ENCODE data around the gene KRT79.

The KRT79 gene

DNA sequence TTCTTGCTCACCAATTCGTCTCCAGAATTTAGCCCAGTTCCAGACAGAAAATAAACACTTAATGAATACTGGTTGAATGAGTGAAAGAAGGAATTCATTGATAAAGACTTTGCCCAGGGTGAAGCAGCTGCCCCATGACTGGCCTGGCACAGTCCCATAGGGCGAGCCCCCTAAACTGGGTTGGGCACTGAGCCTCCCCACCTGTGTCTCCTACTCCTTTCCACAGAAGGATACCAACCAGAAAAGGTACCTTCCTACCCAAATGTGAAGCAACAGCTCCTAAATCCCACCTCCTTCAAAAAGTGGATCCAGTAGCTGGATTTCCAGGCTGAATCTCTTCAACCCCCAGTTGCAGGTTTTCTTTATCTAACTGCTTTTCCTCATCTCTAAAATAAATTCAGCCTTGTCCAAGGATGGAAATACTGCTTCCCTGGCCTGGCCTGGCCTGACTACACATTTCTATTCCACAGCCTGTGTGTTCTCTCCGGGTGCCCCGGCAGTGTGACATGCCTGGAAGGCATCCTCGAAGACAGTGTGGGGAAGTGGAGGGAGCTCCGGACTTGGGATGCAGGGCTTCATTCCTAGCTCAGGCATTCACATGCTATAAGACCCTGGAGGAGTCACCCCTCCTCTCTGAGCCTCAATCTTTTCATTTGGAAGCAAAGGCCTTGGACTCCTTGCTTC is 45.8 kb downstream of the KRT79 start:
- DNase-seq = no peak

- no peak for DNase-seq
Measured at GRCh38 chr12:52787324-52788191, 46.6 kb downstream of the KRT79 start.

GRCh38 chr12:52784909-52785308 is 49.2 kb downstream of the KRT79 start:
- no peak for DNase-seq

- no peak for DNase-seq
Measured at GRCh38 chr12:52783563-52784316, 50.4 kb downstream of the KRT79 start.

- DNase-seq = no peak
Measured at GRCh38 chr12:52782502-52782901, 51.6 kb downstream of the KRT79 start.

- DNase-seq = no peak
Measured at GRCh38 chr12:52781399-52782082, 52.6 kb downstream of the KRT79 start.

- no peak for DNase-seq
Measured at GRCh38 chr12:52779914-52780313, 54.2 kb downstream of the KRT79 start.

- no peak for DNase-seq
Measured at GRCh38 chr12:52778833-52779232, 55.3 kb downstream of the KRT79 start.

GRCh38 chr12:52777566-52777965 is 56.5 kb downstream of the KRT79 start:
- DNase-seq = no peak

GRCh38 chr12:52776913-52777395 is 57.2 kb downstream of the KRT79 start, which contains the start of gene KRT76:
TSS of gene KRT76 (minus strand) at chr12:52777345. CDS start at chr12:52777291, 54 bp downstream.
- DNase-seq = no peak

DNA sequence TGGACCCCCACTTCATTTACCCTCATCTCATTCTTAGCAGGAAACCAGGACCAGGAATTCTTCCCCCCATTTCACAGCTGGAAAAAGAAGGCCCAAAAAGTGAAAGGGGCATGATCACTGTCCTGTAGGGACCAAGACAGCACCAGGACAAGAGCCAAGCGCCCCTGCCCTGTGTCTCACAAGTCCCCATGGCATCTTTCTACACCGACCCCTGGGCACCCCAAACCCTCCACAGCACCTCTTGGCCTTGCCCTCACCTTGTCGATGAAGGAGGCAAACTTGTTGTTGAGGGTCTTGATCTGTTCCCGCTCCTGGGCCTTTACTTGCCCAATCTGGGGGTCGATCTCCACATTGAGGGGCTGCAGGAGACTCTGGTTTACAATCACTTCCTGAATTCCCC is 57.7 kb downstream of the KRT79 start:
- DNase-seq = no peak

- no peak for DNase-seq
Measured at GRCh38 chr12:52774629-52775250, 59.4 kb downstream of the KRT79 start.

- DNase-seq = no peak
Measured at GRCh38 chr12:52772772-52773171, 61.3 kb downstream of the KRT79 start.

DNA sequence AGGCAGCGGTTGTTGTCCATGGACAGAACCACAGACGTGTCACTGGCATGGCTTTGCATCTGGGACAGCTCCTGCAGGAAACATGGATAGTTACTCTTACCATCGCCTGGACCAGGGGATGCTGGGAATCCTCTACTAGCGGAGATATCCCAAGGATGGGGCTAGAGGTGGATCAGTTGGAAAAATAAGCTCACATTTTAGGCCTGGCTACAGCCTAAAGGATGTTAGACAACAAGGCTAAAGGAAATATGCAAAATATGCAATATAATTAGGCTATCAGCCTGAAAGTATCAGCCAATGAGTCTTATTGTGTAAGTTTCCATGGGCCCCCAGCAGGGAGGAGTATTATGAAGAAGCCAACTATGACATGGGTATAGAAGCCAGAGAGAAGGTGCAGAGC is 61.9 kb downstream of the KRT79 start:
- no peak for DNase-seq

DNA sequence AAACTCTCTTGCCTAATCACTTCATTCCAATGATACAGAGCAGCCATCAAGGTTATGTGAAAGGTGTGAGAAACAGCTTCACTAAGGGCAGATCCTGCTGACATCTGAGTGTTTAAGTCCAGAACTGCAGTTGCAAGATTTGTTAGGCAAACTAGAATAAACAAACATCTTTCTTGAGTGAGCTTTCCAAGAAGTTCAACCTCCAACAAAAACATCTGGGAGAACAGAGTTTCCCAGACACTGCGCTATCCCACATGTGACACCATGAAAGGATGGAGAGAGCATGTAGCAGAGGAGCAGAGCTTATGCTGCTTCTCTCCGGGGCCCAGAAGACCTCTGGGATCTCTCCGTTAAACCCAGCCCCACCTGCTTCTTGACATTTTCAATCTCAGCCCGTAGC is 62.6 kb downstream of the KRT79 start:
- DNase-seq = no peak
